Astrocyte (in vitro differentiated cells and primary cell): ENCODE measurements around the gene VEGFD. TPM values are rescaled to one million over a fixed set of nuclear protein-coding genes. Genes with fewer than 3 reads are reported as not detected.

ENCODE experiments used
- DNase-seq: peaks from one replicate; pipeline ENCODE4 v3.0.0-alpha.2; 2010; ENCODE audit warnings: low read depth
- FAIRE-seq: peaks from 2 replicates; lab custom pipeline; 2011; peaks lifted over from hg19 to GRCh38; lab: Jason Lieb, UNC
- H2AFZ ChIP-seq: 2 replicates; pipeline ENCODE4 v1.6.0; 2012; ENCODE audit warnings: low read depth, low read length, inconsistent platforms
- H3K27ac ChIP-seq: 2 replicates; pipeline ENCODE4 v1.5.1; 2011; ENCODE audit warnings: low read depth, low read length, inconsistent platforms
- H3K27me3 ChIP-seq: 2 replicates; pipeline ENCODE4 v1.6.0; 2011; ENCODE audit warnings: low read length, inconsistent platforms; ENCODE audit not compliant: insufficient read depth
- H3K36me3 ChIP-seq: 2 replicates; pipeline ENCODE4 v1.5.1; 2011; ENCODE audit warnings: low read length, inconsistent platforms; ENCODE audit not compliant: insufficient read depth
- H3K4me1 ChIP-seq: 2 replicates; pipeline ENCODE4 v1.5.1; 2011; ENCODE audit warnings: low read length, inconsistent platforms; ENCODE audit not compliant: insufficient read depth
- H3K4me2 ChIP-seq: 2 replicates; pipeline ENCODE4 v1.6.0; 2012; ENCODE audit warnings: low read length, inconsistent platforms
- H3K4me3 ChIP-seq: 2 replicates; pipeline ENCODE4 v1.5.1; 2011; ENCODE audit warnings: low read depth, mild to moderate bottlenecking, low read length, inconsistent platforms; ENCODE audit not compliant: insufficient read depth
- H3K79me2 ChIP-seq: 2 replicates; pipeline ENCODE4 v1.6.0; 2012; ENCODE audit warnings: mild to moderate bottlenecking, low read length, inconsistent platforms; ENCODE audit not compliant: insufficient read depth
- H3K9ac ChIP-seq: 2 replicates; pipeline ENCODE4 v1.6.0; 2012; ENCODE audit warnings: mild to moderate bottlenecking, low read length, inconsistent platforms
- H3K9me3 ChIP-seq: 2 replicates; pipeline ENCODE4 v1.5.1; 2012; ENCODE audit warnings: low read depth, mild to moderate bottlenecking, low read length, inconsistent platforms; ENCODE audit not compliant: insufficient read depth
- H4K20me1 ChIP-seq: 2 replicates; pipeline ENCODE4 v1.6.0; 2012; ENCODE audit warnings: low read length, inconsistent platforms; ENCODE audit not compliant: insufficient read depth
- H3K27ac Mint-ChIP-seq: one replicate; pipeline ENCODE4 v1.8.0; 2021; ENCODE audit warnings: mild to moderate bottlenecking, mixed read lengths; ENCODE audit not compliant: unreplicated experiment
- H3K27me3 Mint-ChIP-seq: one replicate; pipeline ENCODE4 v1.8.0; 2021; ENCODE audit warnings: low read depth, mixed read lengths; ENCODE audit not compliant: unreplicated experiment
- H3K36me3 Mint-ChIP-seq: one replicate; pipeline ENCODE4 v1.8.0; 2021; ENCODE audit warnings: low read depth, mixed read lengths; ENCODE audit not compliant: unreplicated experiment
- H3K4me1 Mint-ChIP-seq: one replicate; pipeline ENCODE4 v1.8.0; 2021; ENCODE audit warnings: low read depth, mixed read lengths; ENCODE audit not compliant: unreplicated experiment
- H3K4me3 Mint-ChIP-seq: one replicate; pipeline ENCODE4 v1.8.0; 2021; ENCODE audit warnings: mild to moderate bottlenecking, moderate library complexity, mixed read lengths; ENCODE audit not compliant: unreplicated experiment
- H3K9me3 Mint-ChIP-seq: one replicate; pipeline ENCODE4 v1.8.0; 2021; ENCODE audit warnings: mild to moderate bottlenecking, mixed read lengths; ENCODE audit not compliant: unreplicated experiment
- EZH2 ChIP-seq: IDR thresholded peaks from 2 replicates; pipeline ENCODE4 v1.6.1; 2012; ENCODE audit warnings: mild to moderate bottlenecking, low read length, inconsistent platforms; ENCODE audit not compliant: insufficient read depth
- total RNA-seq: library from RNA; stranded (reverse); gene quantifications from 2 replicates; pipeline ENCODE4 v1.2.1, GENCODE V29; 2021
- TF ChIP-seq, protein P1 (sequence below): IDR thresholded peaks from 2 replicates; pipeline ENCODE4 v1.5.1; 2011; ENCODE audit warnings: low read depth, mild to moderate bottlenecking, inconsistent platforms, low read length, moderate library complexity; ENCODE audit not compliant: insufficient read depth

Gene VEGFD
- total RNA-seq, 1 donor from 2014 or later = not detected

- Histone ChIP-seq H3K27me3 (peaks cover 3% of the 10 kb centered on the region), H3K9ac (no peak overlapping the region), H3K4me1 (no peaks in the 10 kb centered on the region), H2AFZ (no peak overlapping the region), H4K20me1 (no peaks in the 10 kb centered on the region), H3K4me3 (no peak overlapping the region), H3K4me2 (no peak overlapping the region), H3K36me3 (no peaks in the 10 kb centered on the region), H3K9me3 (no peaks in the 10 kb centered on the region), H3K79me2 (no peaks in the 10 kb centered on the region), H3K27ac (no peak overlapping the region)
- no peaks in the 10 kb centered on the region for H3K9me3 Mint-ChIP-seq
- FAIRE-seq = no peak
- no peak for DNase-seq
- H3K4me1 Mint-ChIP-seq = no peaks in the 10 kb centered on the region
- H3K27me3 Mint-ChIP-seq = peaks cover 1% of the 10 kb centered on the region
- TF ChIP-seq, protein P1, sequence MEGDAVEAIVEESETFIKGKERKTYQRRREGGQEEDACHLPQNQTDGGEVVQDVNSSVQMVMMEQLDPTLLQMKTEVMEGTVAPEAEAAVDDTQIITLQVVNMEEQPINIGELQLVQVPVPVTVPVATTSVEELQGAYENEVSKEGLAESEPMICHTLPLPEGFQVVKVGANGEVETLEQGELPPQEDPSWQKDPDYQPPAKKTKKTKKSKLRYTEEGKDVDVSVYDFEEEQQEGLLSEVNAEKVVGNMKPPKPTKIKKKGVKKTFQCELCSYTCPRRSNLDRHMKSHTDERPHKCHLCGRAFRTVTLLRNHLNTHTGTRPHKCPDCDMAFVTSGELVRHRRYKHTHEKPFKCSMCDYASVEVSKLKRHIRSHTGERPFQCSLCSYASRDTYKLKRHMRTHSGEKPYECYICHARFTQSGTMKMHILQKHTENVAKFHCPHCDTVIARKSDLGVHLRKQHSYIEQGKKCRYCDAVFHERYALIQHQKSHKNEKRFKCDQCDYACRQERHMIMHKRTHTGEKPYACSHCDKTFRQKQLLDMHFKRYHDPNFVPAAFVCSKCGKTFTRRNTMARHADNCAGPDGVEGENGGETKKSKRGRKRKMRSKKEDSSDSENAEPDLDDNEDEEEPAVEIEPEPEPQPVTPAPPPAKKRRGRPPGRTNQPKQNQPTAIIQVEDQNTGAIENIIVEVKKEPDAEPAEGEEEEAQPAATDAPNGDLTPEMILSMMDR = no peak
- no peak for TF ChIP-seq EZH2
- H3K27ac Mint-ChIP-seq = no peak overlapping the region
- no peak overlapping the region for H3K4me3 Mint-ChIP-seq
- no peaks in the 10 kb centered on the region for H3K36me3 Mint-ChIP-seq
Measured at GRCh38 chrX:15344106-15344505, 40.1 kb downstream of the VEGFD start.

- no peaks in the 10 kb centered on the region for H4K20me1 ChIP-seq
- H3K4me1 Mint-ChIP-seq = no peaks in the 10 kb centered on the region
- H3K27ac ChIP-seq = no peak overlapping the region
- H3K27me3 ChIP-seq = peaks cover 3% of the 10 kb centered on the region
- H3K79me2 ChIP-seq = no peaks in the 10 kb centered on the region
- no peaks in the 10 kb centered on the region for H3K9me3 ChIP-seq
- FAIRE-seq (no peak), DNase-seq (no peak)
- no peak overlapping the region for H3K4me3 ChIP-seq
- no peak overlapping the region for H2AFZ ChIP-seq
- H3K36me3 Mint-ChIP-seq = no peaks in the 10 kb centered on the region
- no peak for TF ChIP-seq EZH2
- TF ChIP-seq, protein P1 = no peak
- no peak overlapping the region for H3K4me3 Mint-ChIP-seq
- no peaks in the 10 kb centered on the region for H3K4me1 ChIP-seq
- H3K9ac ChIP-seq = no peak overlapping the region
- H3K9me3 Mint-ChIP-seq = no peaks in the 10 kb centered on the region
- no peaks in the 10 kb centered on the region for H3K36me3 ChIP-seq
- H3K27me3 Mint-ChIP-seq = peaks cover 1% of the 10 kb centered on the region
- H3K4me2 ChIP-seq = no peak overlapping the region
- H3K27ac Mint-ChIP-seq = no peak overlapping the region
Measured at GRCh38 chrX:15343075-15343476, 41.1 kb downstream of the VEGFD start.

DNA sequence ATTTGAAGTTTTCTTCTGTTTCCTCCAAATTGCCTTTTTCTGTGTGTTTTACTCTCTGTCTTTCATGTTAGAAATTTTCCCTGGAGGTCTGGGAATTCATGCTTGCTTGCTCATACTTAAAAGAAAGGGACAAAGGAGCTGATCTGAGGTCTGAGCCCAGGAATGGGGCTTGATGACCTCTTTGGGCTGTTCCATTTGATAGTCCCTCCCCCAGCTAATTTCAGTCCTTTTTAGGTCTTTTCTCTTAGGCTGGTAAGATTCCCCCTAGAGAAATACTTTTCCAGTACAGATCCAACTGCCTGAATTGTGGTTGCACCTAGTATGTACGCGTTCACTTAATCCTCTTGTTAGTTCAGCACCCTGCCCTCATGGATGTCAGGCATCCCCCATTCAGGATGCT, 43.3 kb downstream of the VEGFD start:
- no peaks in the 10 kb centered on the region for H3K9me3 Mint-ChIP-seq
- Histone ChIP-seq H3K4me1 (peaks cover 4% of the 10 kb centered on the region), H3K79me2 (no peaks in the 10 kb centered on the region)

More for the DNA sequence above, 43.3 kb downstream of the VEGFD start:
- Histone ChIP-seq H4K20me1 (no peaks in the 10 kb centered on the region), H2AFZ (no peak overlapping the region), H3K9me3 (no peaks in the 10 kb centered on the region), H3K4me3 (no peak overlapping the region), H3K4me2 (no peak overlapping the region), H3K36me3 (no peaks in the 10 kb centered on the region), H3K9ac (no peak overlapping the region), H3K27ac (no peak overlapping the region), H3K27me3 (peaks cover 3% of the 10 kb centered on the region)
- Mint-ChIP-seq H3K27me3 (no peaks in the 10 kb centered on the region), H3K36me3 (no peaks in the 10 kb centered on the region), H3K27ac (no peak overlapping the region), H3K4me1 (no peaks in the 10 kb centered on the region), H3K4me3 (no peak overlapping the region)
- TF ChIP-seq, protein P1 = no peak
- no peak for TF ChIP-seq EZH2
- no peak for DNase-seq
- no peak for FAIRE-seq
